ENCODE results near the gene TPSAB1. TPM values are rescaled to one million over a fixed set of nuclear protein-coding genes. Genes with fewer than 3 reads are reported as not detected.

TPSAB1 gene
- total RNA-seq, 2 experiments from 2014 or later, result not detected

DNA sequence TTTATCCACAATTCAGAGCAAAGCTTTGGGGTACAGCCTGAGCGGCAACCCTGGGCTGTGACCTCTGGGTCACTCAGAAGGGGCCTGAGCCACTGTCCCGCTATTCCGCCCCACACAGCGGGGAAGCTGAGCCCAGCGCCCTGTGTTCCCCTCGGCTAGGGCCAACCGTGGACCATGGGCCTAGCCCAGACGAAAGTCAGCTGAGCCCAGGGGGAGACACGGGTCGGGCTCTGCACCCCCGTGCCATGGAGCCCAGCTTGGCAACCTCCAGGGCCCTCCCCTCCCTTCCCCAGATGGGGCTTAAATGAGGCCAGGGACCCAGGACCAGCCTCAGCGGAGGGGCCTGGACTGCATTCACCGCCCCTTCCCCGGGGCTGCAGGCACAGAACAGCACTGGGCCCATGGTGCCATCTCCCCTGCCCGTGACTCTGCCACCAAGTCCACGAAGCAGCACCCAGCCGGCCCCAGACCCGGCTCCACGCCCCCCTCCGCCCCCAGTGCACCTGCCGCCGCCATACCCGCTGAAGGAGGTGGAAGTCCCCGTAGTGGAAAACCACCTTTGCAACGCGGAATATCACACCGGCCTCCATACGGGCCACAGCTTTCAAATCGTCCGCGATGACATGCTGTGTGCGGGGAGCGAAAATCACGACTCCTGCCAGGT, 17.2 kb downstream of the TPSAB1 start:
- POLR2A ChIA-PET, result no interaction called here
- Mint-ChIP-seq H3K27ac (no peak overlapping the region), H3K9me3 (ENCODE audit: low read depth) (no peaks in the 10 kb centered on the region), H3K4me3 (no peak overlapping the region), H3K27me3 (peaks cover 19% of the 10 kb centered on the region), H3K36me3 (ENCODE audit: low read depth) (no peaks in the 10 kb centered on the region), H3K4me1 (peaks cover 5% of the 10 kb centered on the region)
- intact Hi-C loops (cut with DNase I, micrococcal nuclease), result no loop called here
- DNase-seq, result peak; percentile 36
- CTCF ChIA-PET, result no interaction called here
- ATAC-seq, result no peak

DNA sequence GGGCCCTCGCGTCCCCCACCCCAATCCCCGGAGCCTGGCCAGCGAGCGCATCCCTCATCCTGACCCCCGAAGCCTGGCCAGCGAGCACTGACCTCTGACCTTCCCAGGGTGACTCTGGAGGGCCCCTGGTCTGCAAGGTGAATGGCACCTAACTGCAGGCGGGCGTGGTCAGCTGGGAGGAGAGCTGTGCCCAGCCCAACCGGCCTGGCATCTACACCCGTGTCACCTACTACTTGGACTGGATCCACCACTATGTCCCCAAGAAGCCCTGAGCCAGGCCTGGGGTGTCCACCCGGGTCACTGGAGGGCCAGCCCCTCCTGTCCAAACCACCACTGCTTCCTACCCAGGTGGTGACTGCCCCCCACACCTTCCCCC, 17.7 kb downstream of the TPSAB1 start:
- no peak overlapping the region for H3K27ac Mint-ChIP-seq
- H3K4me1 Mint-ChIP-seq, result peaks cover 5% of the 10 kb centered on the region
- POLR2A ChIA-PET, result no interaction called here
- ATAC-seq, result peak; percentile 26
- CTCF ChIA-PET, result no interaction called here
- intact Hi-C loops (cut with DNase I, micrococcal nuclease), result no loop called here
- peak; percentile 28 for DNase-seq
- H3K4me3 Mint-ChIP-seq, result no peak overlapping the region
- H3K27me3 Mint-ChIP-seq, result peaks cover 19% of the 10 kb centered on the region
- no peaks in the 10 kb centered on the region for H3K36me3 Mint-ChIP-seq (ENCODE audit: low read depth)
- no peaks in the 10 kb centered on the region for H3K9me3 Mint-ChIP-seq (ENCODE audit: low read depth)

DNA sequence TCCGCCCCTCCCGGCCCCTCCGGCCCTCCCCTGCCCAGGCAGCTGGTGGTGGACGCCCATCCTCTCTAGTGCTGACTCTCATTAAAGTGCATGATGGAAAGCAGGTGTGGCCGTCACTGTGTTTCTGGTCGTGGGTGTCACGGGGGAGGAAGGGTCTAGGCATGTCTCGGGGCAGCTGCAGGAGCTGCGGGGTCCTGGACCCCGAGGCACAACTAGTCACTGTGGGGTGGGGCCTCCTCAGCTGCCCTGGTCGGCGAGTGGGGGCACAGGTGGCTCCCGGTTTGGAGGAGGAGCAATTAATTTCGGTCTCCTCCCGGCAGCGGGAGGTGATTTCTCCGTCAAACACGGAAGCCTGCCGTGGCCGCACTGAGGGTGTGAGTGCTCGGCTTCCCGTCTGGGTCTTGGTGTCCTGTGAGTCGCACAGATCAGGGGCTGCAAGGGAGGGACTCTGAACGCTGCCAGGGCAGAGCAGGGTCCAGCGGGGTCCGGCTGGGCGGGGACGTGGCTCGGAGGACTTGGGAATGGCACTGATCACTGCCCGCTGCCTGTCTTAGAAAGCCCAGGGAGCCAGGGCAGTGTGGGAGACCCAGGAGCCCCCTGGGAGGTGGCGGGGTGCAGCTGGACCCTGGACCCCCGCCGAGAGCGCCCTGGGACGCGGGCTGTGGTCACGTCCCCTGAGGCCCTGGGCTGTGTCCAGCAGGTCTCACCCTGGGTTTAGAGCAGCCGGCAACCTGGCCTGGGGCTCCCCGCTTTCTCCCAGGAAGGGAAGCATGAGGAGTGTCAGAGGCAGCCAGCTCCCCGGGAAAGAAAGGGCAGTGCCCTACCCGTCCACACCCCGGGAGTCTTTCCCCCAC, 18.6 kb downstream of the TPSAB1 start:
- intact Hi-C loops (cut with DNase I, micrococcal nuclease), result no loop called here
- POLR2A ChIA-PET, result no interaction called here
- Mint-ChIP-seq H3K9me3 (ENCODE audit: low read depth) (no peaks in the 10 kb centered on the region), H3K36me3 (ENCODE audit: low read depth) (no peaks in the 10 kb centered on the region), H3K4me1 (peaks cover 5% of the 10 kb centered on the region), H3K27ac (no peak overlapping the region), H3K27me3 (peaks cover 19% of the 10 kb centered on the region), H3K4me3 (no peak overlapping the region)
- ATAC-seq (no peak), DNase-seq (peak; percentile 26)
- CTCF ChIA-PET, result no interaction called here

DNA sequence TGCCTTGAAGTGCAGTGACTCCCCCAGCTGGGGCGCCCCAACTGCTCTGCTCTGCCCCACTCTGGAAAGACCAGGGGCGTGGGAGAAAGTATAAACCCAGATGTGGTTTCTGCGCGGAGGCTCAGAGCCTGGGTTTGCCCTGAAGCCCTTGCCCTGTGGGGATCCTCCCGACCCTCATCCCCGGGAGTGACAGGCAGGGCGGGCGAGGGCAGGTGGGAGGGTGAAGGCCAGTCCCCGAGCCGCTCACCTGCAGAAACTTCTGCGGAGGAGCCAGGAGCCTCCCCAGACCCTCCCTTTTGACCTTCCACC, 19.2 kb downstream of the TPSAB1 start:
- ChIA-PET POLR2A (no interaction called here), CTCF (no interaction called here)
- Mint-ChIP-seq H3K27me3 (peaks cover 19% of the 10 kb centered on the region), H3K27ac (no peak overlapping the region), H3K4me3 (no peak overlapping the region), H3K4me1 (peaks cover 5% of the 10 kb centered on the region), H3K9me3 (ENCODE audit: low read depth) (peaks cover 6% of the 10 kb centered on the region), H3K36me3 (ENCODE audit: low read depth) (no peaks in the 10 kb centered on the region)
- DNase-seq (no peak), ATAC-seq (no peak)
- intact Hi-C loops (cut with DNase I, micrococcal nuclease), result no loop called here

DNA sequence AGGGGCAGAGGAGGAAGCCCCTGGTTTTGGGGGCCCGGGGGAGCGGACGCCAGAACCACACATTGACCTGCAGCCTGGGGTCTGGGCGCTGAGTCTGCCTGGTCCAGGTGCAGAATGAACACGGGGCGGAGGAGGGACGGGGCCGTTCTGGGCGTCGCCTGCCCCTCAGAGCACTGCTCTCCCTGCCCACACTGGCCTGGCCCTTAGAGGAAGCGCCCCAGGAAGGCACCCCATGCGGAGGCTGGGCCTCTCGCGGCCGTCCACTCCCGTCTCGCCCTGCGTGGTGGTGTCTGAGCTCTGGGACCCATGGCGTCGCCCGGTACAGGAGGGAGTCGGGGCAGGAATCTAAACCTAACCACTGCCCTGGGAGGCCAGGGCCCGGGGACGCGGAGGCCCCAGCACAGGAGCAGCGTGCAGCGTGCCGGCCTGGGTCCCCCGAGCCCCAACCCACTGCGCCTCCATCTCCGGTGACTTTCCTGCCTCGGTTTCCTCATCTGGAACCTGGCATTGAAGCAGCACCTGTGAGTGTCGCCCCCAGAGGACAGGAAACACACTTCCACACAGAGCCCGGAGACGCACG, 19.7 kb downstream of the TPSAB1 start:
- H3K27ac Mint-ChIP-seq, result no peak overlapping the region
- intact Hi-C loops (cut with DNase I, micrococcal nuclease), result no loop called here
- H3K9me3 Mint-ChIP-seq (ENCODE audit: low read depth), result peaks cover 8% of the 10 kb centered on the region
- POLR2A ChIA-PET, result no interaction called here
- H3K4me1 Mint-ChIP-seq, result peaks cover 5% of the 10 kb centered on the region
- CTCF ChIA-PET, result no interaction called here
- peaks cover 19% of the 10 kb centered on the region for H3K27me3 Mint-ChIP-seq
- no peaks in the 10 kb centered on the region for H3K36me3 Mint-ChIP-seq (ENCODE audit: low read depth)
- no peak overlapping the region for H3K4me3 Mint-ChIP-seq
- no peak for ATAC-seq
- no peak for DNase-seq

DNA sequence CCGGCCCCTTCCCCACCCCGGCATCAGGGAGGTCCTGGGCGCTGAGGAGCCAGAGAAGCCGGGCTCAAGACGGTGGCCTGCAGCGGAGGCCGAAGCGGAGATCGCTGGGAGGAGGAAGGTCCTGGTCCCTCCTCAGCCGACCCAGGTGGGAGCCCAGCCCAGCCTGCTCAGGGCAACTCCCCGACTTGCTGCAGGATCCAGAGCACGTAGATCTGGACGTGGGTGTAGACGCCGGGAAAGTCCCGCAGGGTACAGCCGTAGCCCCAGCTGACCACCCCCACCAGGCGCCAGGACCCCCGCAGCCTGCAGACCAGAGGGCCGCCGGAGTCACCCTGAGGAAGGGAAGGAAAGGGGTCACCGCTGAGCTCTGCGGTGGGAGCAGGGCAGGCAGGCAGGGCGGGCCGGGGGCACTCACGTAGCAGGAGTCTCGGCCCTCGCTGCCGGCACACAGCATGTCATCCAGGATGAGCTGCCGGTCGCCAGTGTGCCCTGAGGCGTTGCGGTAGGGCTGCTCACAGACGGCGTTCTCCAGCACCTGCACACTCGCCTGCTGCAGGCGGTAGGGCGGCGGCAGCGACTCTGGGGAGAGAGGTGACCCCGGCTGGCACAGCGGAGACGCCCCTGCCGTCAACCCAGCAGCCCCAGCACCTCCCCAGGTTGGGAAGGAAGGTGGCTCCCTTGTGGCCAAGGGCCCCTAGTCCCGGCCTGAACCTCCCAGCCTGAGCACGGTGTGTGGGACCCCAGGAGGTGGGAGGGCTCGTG, 20.8 kb downstream of the TPSAB1 start:
- Mint-ChIP-seq H3K4me1 (peaks cover 5% of the 10 kb centered on the region), H3K4me3 (no peak overlapping the region), H3K9me3 (ENCODE audit: low read depth) (peaks cover 8% of the 10 kb centered on the region), H3K36me3 (ENCODE audit: low read depth) (no peaks in the 10 kb centered on the region), H3K27ac (no peak overlapping the region), H3K27me3 (peaks cover 19% of the 10 kb centered on the region)
- ATAC-seq (peak; percentile 51), DNase-seq (peak; percentile 42)
- intact Hi-C loops (cut with DNase I, micrococcal nuclease), result no loop called here
- ChIA-PET POLR2A (no interaction called here), CTCF (no interaction called here)

DNA sequence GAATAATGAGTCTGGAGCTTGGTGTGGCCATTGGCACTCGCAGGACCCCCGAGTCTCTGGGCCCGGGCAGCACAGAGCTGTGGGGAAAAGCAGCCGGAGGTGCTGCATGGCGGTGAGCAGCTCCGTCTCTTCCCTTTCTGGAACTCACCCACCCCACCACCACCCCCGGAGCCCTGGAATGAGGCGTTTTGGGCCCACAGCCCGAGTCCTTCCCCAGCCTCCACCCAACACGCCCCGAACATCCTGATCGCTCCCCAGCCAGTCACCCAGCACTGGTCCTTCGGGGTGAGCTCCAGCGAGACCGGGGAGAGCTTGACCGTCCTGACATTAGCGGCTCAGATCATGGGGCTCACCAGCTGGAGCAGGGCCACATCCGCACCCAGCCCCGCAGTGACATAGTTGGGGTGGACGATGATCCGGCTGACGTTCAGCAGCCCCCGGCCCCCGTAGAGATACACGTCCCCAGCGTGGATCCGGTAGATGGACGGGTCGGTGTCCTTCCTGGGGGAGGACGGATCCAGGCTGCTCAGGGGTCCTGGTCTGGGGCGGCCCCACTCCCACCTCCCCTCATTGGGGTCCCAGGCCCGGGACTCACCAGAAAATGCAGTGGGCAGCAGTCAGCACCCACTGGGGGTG, 21.8 kb downstream of the TPSAB1 start:
- DNase-seq, result no peak
- intact Hi-C loops (cut with DNase I, micrococcal nuclease), result no loop called here
- Mint-ChIP-seq H3K4me1 (peaks cover 5% of the 10 kb centered on the region), H3K4me3 (no peak overlapping the region), H3K36me3 (ENCODE audit: low read depth) (no peaks in the 10 kb centered on the region), H3K27ac (no peak overlapping the region), H3K9me3 (ENCODE audit: low read depth) (peaks cover 8% of the 10 kb centered on the region), H3K27me3 (peaks cover 16% of the 10 kb centered on the region)
- POLR2A ChIA-PET, result no interaction called here
- ATAC-seq, result no peak
- CTCF ChIA-PET, result no interaction called here

DNA sequence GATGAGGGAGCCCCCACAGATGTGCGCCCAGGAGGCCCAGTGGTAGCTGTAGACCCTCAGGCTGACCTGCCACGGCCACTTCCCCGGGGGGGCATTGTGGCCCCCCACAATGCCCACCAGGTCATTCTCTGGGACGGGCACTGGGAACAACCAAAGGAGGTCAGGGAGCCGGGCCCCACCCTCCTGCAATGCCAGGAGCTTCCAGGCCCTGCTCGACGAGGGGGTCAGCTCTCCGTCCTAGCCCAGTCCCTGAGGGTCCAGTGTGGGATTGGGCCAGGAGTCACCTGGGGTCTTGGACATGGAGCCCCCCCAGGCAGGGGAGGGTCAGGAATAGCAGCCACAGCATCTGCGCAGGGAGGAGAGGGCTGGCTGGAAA, 22.3 kb downstream of the TPSAB1 start:
- Mint-ChIP-seq H3K4me3 (no peak overlapping the region), H3K27ac (no peak overlapping the region), H3K36me3 (ENCODE audit: low read depth) (no peaks in the 10 kb centered on the region), H3K27me3 (peaks cover 16% of the 10 kb centered on the region), H3K9me3 (ENCODE audit: low read depth) (peaks cover 8% of the 10 kb centered on the region), H3K4me1 (peaks cover 5% of the 10 kb centered on the region)
- CTCF ChIA-PET, result no interaction called here
- POLR2A ChIA-PET, result no interaction called here
- no peak for ATAC-seq
- intact Hi-C loops (cut with DNase I, micrococcal nuclease), result no loop called here
- no peak for DNase-seq

DNA sequence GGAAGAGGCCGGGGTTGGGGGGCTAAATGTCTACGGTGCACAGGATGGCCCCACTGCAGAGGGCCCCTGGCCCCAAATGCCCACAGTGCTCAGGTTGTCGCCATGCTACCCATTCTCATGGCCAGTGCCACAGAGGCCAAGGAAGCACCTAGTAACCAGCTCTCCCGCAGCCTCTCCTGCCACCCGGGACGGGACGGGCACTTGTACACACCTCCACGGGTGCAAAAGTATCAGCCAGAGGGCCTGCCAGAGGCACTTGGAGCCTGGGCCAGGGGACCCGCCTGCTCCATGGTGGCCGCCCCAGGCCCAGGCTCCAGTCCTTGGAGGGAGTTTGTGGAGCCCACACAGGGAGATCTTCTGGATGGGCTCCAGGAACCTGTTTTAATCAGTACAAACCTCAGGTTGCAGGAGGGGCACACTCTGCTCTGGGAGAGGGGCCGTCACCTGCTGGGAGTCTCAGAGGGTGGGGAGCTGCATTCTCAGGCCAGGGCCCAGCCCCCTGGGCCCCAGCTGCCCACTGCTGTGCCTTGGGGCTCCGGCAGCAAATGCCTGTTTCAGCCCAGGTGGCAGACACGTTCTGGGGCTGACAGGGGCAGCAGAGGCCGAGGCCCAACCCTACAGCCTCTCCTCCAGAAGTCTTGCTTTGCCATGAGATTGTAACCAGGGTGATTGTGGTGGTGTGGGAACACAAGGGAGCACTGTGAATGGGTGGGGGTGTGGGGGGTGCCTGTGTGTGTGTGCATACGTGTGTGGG, 23.3 kb downstream of the TPSAB1 start:
- H3K36me3 Mint-ChIP-seq (ENCODE audit: low read depth), result no peaks in the 10 kb centered on the region
- no peak for ATAC-seq
- no peak for DNase-seq
- H3K4me3 Mint-ChIP-seq, result no peak overlapping the region
- no peak overlapping the region for H3K27ac Mint-ChIP-seq
- ChIA-PET CTCF (interaction anchor here (0.5 kb wide), 1 partner anchor 17 kb away, joined by 4 read pairs; no protein-coding TSS in a partner anchor), POLR2A (no interaction called here)
- H3K27me3 Mint-ChIP-seq, result peaks cover 16% of the 10 kb centered on the region
- peaks cover 5% of the 10 kb centered on the region for H3K4me1 Mint-ChIP-seq
- intact Hi-C loops (cut with DNase I, micrococcal nuclease), result no loop called here
- peaks cover 8% of the 10 kb centered on the region for H3K9me3 Mint-ChIP-seq (ENCODE audit: low read depth)

DNA sequence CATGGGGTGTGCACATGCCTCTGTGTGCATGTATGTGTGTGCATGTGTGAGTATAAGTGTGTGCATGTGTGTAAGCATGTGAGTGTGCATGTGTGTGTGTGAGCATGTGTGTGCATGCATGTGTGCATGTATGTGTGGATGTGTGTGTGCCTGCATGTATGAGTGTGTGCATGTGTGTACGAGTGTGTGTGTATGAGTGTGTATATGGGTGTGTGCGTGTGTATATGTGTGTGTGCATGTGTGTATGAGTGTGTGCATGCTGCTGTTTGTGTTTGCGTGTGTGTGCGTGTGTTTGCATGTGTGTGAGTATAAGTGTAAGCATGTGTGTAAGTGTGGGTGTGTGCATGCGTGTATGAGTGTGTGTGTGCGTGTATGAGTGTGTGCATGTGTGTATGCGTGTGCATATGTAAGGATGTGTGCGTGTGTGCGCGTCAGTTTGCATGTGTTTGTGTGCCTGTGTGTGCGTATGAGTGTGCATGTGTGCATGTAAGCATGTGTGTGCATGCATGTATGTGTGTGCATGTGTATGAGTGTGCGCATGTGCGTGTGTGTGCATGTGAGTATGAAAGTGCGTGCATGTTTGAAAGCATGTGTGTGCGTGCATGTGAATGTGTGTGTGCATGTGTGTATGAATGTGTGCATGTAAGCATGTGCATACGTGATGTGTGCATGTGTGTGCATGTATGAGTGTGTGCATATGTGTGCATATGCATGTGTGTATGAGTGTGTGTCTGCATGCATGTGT, 24.0 kb downstream of the TPSAB1 start:
- Mint-ChIP-seq H3K4me1 (no peaks in the 10 kb centered on the region), H3K9me3 (ENCODE audit: low read depth) (peaks cover 8% of the 10 kb centered on the region), H3K27me3 (peaks cover 11% of the 10 kb centered on the region), H3K36me3 (ENCODE audit: low read depth) (no peaks in the 10 kb centered on the region), H3K27ac (no peak overlapping the region), H3K4me3 (no peak overlapping the region)
- POLR2A ChIA-PET, result no interaction called here
- CTCF ChIA-PET, result no interaction called here
- DNase-seq (no peak), ATAC-seq (no peak)
- intact Hi-C loops (cut with DNase I, micrococcal nuclease), result no loop called here
